ENCODE results near the gene TSPAN31.

The TSPAN31 gene

GRCh38 chr12:57736741-57737466 lies 7.9 kb upstream of the TSPAN31 start:
- no peak for DNase-seq

GRCh38 chr12:57737467-57738460 lies 7.1 kb upstream of the TSPAN31 start:
- no peak for DNase-seq

- no peak for DNase-seq
These were observed 6.1 kb upstream of the TSPAN31 start, which contains the start of gene AGAP2 for GRCh38 chr12:57738661-57739237. Gene AGAP2, minus strand, starts transcription at chr12:57738742. Its CDS starts 496 bp downstream, at chr12:57738246.

- no peak for DNase-seq
These were observed 5.5 kb upstream of the TSPAN31 start for GRCh38 chr12:57739387-57739786.

GRCh38 chr12:57739914-57740538 lies 4.8 kb upstream of the TSPAN31 start:
- DNase-seq = no peak

GRCh38 chr12:57740656-57741412 lies 4.0 kb upstream of the TSPAN31 start:
- DNase-seq = no peak

- DNase-seq = no peak
These were observed 3.4 kb upstream of the TSPAN31 start for GRCh38 chr12:57741413-57741789.

GRCh38 chr12:57741844-57742738 lies 2.7 kb upstream of the TSPAN31 start:
- DNase-seq = no peak

GRCh38 chr12:57743769-57744168 lies 1.1 kb upstream of the TSPAN31 start:
- no peak for DNase-seq

GRCh38 chr12:57744194-57744776 lies 554 bp upstream of the TSPAN31 start:
- DNase-seq = no peak

GRCh38 chr12:57745485-57745881 lies 644 bp downstream of the TSPAN31 start:
- DNase-seq = no peak

GRCh38 chr12:57746025-57746424 lies 1.2 kb downstream of the TSPAN31 start:
- no peak for DNase-seq

- DNase-seq = no peak
These were observed 4.2 kb downstream of the TSPAN31 start for GRCh38 chr12:57749061-57749460.

GRCh38 chr12:57750561-57751431 lies 6.0 kb downstream of the TSPAN31 start:
- no peak for DNase-seq

- DNase-seq = no peak
These were observed 6.6 kb downstream of the TSPAN31 start for GRCh38 chr12:57751432-57751787.

GRCh38 chr12:57751788-57752667 lies 7.2 kb downstream of the TSPAN31 start, which contains the start of gene CDK4:
Gene CDK4, minus strand, starts transcription at chr12:57752310. Its CDS starts 593 bp downstream, at chr12:57751717.
- peak; percentile 91 for DNase-seq

- DNase-seq = no peak
These were observed 7.8 kb downstream of the TSPAN31 start for GRCh38 chr12:57752668-57753000.

GRCh38 chr12:57753756-57754337 lies 9.0 kb downstream of the TSPAN31 start:
- DNase-seq = no peak
